Right atrium auricular region (tissue), 2 donors: ENCODE measurements around the gene JSRP1. TPM values are rescaled to one million over a fixed set of nuclear protein-coding genes. Genes with fewer than 3 reads are reported as not detected.

Source experiments
- DNase-seq: peaks from one replicate; pipeline ENCODE4 v3.0.0-alpha.2; 2019; ENCODE audit warnings: low spot score
- H3K27ac ChIP-seq, 2 donors: fragments of 200-600 bp; sonication (generic); 1 replicate in 1 of 2; 2 replicates in 1 of 2; pipeline ENCODE4 v1.5.1; 2016 to 2019
- H3K27me3 ChIP-seq, 2 donors: fragments of 200-600 bp; sonication (generic); one replicate each; pipeline versions ENCODE4 v1.5.1 to v1.6.0; 2017 to 2019
- H3K36me3 ChIP-seq: fragments of 200-600 bp; sonication (generic); one replicate; pipeline ENCODE4 v1.5.1; 2016
- H3K4me1 ChIP-seq, 2 donors: fragments of 200-600 bp; sonication (generic); one replicate each; pipeline versions ENCODE4 v1.5.1 to v1.6.0; 2017 to 2019
- H3K4me3 ChIP-seq, 2 donors: fragments of 200-600 bp; sonication (generic); 1 replicate in 1 of 2; 2 replicates in 1 of 2; pipeline ENCODE4 v1.5.1; 2017 to 2019; ENCODE audit warnings: mild to moderate bottlenecking in 1 of 2, moderate library complexity in 1 of 2
- H3K9me3 ChIP-seq, 2 donors: fragments of 200-600 bp; sonication (generic); one replicate each; pipeline ENCODE4 v1.5.1; 2019
- total RNA-seq, 2 donors: library from RNA; depleted of rRNA; stranded (reverse); fragments of >200 nt; gene quantifications; one replicate each; pipeline ENCODE4 v1.1.0, GENCODE V29; 2016
- TF ChIP-seq, protein P1 (sequence below), 2 donors: fragments of 200-600 bp; sonication (generic); IDR thresholded peaks; one replicate each; pipeline ENCODE4 v1.5.1; 2019; ENCODE audit warnings: antibody characterized with exemption in 2 of 2

Gene JSRP1
- total RNA-seq, 2 donors from 2014 or later: 0.39 TPM; not detected in 1

DNA sequence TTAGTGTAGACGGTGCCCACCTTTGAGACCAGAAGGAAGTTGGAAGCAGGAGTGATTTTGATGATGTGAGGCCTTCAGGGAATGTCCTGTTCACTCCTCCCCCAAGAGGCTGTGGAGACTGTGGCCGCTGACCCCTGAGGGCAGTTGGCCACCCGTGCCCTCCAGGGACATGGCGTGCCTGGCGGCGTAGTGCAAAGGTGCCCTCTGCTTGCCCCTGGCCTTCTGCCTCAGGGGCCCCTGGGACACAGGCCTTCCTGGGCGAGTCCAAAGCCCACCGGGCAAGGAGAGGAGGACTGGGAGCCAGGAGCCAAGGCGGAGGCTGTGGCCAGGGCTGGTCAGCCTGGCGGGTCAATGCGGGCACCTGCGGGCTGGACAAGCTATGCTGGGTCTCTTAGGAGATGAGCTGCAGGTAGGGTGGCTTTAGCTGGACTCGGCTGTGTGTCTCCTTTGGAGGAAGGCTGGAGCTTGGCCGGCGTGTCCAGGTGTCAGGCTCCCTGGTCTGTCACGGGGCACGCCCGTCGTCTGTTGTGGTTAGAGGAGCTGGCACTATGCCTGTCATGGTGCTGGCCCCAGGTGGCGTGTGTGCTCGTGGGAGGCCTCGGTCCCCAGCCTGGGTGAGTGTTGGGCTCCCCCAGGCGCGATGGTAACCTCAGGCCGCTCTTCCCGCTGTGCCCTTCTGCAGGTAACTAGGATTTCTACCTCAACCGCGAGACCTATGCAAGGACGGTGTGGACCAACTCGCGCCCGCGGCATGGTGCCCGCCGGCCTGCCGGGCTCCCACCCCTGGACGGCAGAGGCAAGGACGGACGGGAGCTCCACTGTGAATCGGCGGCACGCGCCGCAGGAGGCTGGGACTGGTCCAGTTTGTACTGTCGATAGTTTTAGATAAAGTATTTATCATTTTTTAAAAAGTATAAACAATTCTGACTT, 26.8 kb downstream of the JSRP1 start:
- H3K27me3 ChIP-seq: no peaks in the 10 kb centered on the region
- H3K9me3 ChIP-seq: no peaks in the 10 kb centered on the region
- peaks cover 0 to 23% of the 10 kb centered on the region in 2 donors for H3K4me1 ChIP-seq
- no peak overlapping the region for H3K27ac ChIP-seq
- TF ChIP-seq, protein P1, sequence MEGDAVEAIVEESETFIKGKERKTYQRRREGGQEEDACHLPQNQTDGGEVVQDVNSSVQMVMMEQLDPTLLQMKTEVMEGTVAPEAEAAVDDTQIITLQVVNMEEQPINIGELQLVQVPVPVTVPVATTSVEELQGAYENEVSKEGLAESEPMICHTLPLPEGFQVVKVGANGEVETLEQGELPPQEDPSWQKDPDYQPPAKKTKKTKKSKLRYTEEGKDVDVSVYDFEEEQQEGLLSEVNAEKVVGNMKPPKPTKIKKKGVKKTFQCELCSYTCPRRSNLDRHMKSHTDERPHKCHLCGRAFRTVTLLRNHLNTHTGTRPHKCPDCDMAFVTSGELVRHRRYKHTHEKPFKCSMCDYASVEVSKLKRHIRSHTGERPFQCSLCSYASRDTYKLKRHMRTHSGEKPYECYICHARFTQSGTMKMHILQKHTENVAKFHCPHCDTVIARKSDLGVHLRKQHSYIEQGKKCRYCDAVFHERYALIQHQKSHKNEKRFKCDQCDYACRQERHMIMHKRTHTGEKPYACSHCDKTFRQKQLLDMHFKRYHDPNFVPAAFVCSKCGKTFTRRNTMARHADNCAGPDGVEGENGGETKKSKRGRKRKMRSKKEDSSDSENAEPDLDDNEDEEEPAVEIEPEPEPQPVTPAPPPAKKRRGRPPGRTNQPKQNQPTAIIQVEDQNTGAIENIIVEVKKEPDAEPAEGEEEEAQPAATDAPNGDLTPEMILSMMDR (IDR thresholded peaks at IDR 0.05): no peak
- H3K4me3 ChIP-seq: no peak overlapping the region
- no peak for DNase-seq
- peaks cover 68% of the 10 kb centered on the region for H3K36me3 ChIP-seq

DNA sequence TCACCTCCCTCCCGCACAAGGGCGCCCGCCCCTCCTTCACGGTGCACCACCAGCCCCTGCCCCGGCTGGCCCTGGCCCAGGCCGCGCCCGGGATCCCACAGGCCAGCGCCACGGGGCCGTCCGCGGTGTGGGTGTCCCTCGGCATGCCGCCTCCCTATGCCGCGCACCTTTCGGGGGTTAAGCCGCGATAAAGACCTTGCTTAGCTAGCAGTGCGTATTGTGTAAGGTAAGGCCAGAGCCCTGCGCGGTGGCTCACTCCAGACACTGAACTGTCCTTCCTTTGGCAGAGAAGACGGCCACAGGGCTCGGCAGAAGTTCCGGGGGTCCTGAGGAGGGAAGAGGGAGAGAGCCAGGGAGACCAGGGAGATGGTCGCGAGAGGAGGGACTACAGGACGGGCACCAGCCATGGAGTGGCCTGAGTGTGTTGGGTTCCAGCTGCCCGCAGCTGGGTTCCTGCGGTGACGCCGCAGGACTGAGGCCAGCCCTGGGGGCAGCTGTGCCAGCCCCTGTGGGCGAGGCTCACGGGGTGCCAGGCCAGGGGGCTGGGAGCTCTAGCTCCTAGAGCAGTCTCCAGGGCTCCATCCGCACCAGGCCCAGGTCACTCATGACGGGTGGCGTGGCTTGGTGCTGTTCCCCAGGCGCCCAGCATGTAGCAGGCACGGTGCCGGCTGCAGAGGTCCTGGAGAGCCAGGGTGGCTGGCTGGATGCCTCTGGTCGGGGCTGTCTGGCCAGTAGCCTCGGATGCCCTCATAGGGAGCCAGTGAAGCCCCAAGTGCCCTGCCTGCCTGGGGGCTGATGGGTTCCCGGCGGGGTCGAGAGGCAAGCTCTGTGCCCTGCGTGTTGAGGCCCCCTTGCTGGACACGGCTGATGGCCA, 27.8 kb downstream of the JSRP1 start:
- H3K27ac ChIP-seq: no peak overlapping the region
- peaks cover 71% of the 10 kb centered on the region for H3K36me3 ChIP-seq

DNA sequence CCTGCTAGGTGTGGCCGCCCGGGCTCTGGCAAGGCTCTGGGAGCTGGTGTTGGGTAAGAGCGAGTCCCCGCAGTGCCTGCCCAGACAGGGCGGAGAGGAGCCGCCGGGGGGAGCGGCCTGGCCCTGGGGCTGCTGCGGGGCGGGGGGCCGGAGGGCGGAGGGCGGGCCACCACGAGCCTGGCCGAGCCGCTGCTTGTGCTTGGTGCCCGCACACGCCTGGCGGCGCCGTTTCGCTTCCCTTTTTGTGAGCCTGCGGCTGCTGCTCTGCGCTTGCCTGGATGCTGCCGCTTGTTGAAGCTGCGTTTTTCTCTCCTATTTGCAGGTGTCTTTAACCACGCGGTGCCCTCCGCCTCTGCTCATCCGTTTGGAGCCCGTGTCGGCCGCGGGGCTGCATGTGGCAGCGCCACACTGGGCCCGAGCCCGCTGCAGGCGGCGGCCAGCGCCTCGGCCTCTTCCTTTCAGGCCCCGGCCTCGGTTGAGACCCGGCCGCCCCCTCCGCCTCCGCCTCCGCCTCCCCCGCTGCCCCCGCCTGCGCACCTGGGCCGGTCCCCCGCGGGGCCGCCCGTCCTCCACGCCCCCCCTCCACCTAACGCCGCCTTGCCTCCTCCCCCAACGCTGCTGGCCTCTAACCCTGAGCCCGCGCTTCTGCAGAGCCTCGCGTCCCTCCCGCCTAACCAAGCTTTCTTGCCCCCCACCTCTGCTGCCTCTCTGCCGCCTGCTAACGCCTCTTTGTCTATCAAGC, 28.6 kb downstream of the JSRP1 start:
- Histone ChIP-seq H3K27me3 (no peaks in the 10 kb centered on the region), H3K4me1 (peaks cover 0 to 14% of the 10 kb centered on the region in 2 donors), H3K36me3 (peaks cover 72% of the 10 kb centered on the region)

More for the DNA sequence above, 27.8 kb downstream of the JSRP1 start:
- no peak for DNase-seq
- H3K27me3 ChIP-seq: no peaks in the 10 kb centered on the region
- TF ChIP-seq, protein P1 (IDR thresholded peaks at IDR 0.05): no peak
- H3K9me3 ChIP-seq: no peaks in the 10 kb centered on the region
- no peak overlapping the region for H3K4me3 ChIP-seq
- peaks cover 0 to 14% of the 10 kb centered on the region in 2 donors for H3K4me1 ChIP-seq

DNA sequence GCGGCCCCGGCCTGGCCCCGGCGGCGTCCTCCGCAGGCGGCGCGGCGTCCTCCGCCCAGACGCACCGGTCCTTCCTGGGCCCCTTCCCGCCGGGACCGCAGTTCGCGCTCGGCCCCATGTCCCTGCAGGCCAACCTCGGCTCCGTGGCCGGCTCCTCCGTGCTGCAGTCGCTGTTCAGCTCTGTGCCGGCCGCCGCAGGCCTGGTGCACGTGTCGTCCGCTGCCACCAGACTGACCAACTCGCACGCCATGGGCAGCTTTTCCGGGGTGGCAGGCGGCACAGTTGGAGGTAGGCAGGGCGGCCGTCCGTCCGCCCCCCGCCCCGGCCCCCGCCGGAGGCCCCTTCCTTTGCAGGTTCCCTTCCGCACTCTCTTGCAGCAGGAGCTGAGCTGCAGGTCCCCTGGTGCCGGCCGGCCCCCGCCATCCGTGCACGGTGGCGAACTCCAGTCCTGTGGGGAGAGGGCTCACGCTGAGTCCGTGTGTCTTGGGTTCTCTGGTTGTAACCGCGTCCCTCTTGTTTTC, 29.3 kb downstream of the JSRP1 start:
- TF ChIP-seq, protein P1 (IDR thresholded peaks at IDR 0.05): no peak
- no peaks in the 10 kb centered on the region for H3K9me3 ChIP-seq
- H3K36me3 ChIP-seq: peaks cover 79% of the 10 kb centered on the region
- DNase-seq: no peak
- H3K27me3 ChIP-seq: no peaks in the 10 kb centered on the region
- H3K4me3 ChIP-seq: no peak overlapping the region
- peaks cover 0 to 12% of the 10 kb centered on the region in 2 donors for H3K4me1 ChIP-seq
- no peak overlapping the region for H3K27ac ChIP-seq

More for the DNA sequence above, 28.6 kb downstream of the JSRP1 start:
- Histone ChIP-seq H3K4me3 (no peak overlapping the region), H3K27ac (no peak overlapping the region), H3K9me3 (no peaks in the 10 kb centered on the region)
- no peak for DNase-seq
- TF ChIP-seq, protein P1 (IDR thresholded peaks at IDR 0.05): no peak
